TTC549 (cell line): ENCODE data around the gene TMEM121.

Experiments
- FAIRE-seq: peaks from 2 replicates; lab custom pipeline; 2012; peaks lifted over from hg19 to GRCh38; lab: Jason Lieb, UNC

Gene TMEM121

GRCh38 chr14:105525861-105526775 is at the start of gene TMEM121:
TSS of gene TMEM121 (plus strand) at chr14:105526583. CDS start at chr14:105528835, 2,252 bp downstream.
- FAIRE-seq = no peak

GRCh38 chr14:105476831-105477659 is 49.3 kb upstream of the TMEM121 start:
- FAIRE-seq = no peak

GRCh38 chr14:105477660-105478397 is 48.6 kb upstream of the TMEM121 start:
- FAIRE-seq = no peak

- FAIRE-seq = no peak
Observed at GRCh38 chr14:105478398-105479251, 47.8 kb upstream of the TMEM121 start.

GRCh38 chr14:105479431-105480158 is 46.8 kb upstream of the TMEM121 start:
- no peak for FAIRE-seq

GRCh38 chr14:105480199-105480746 is 46.1 kb upstream of the TMEM121 start:
- FAIRE-seq = no peak

- FAIRE-seq = peak; percentile 86
Observed at GRCh38 chr14:105480807-105481801, 45.3 kb upstream of the TMEM121 start.

GRCh38 chr14:105481886-105482457 is 44.4 kb upstream of the TMEM121 start:
- FAIRE-seq = no peak

- FAIRE-seq = no peak
Observed at GRCh38 chr14:105482486-105483110, 43.8 kb upstream of the TMEM121 start.

- no peak for FAIRE-seq
Observed at GRCh38 chr14:105483300-105484068, 42.9 kb upstream of the TMEM121 start.

- FAIRE-seq = no peak
Observed at GRCh38 chr14:105484069-105484996, 42.0 kb upstream of the TMEM121 start.

GRCh38 chr14:105484997-105485393 is 41.4 kb upstream of the TMEM121 start:
- FAIRE-seq = no peak

GRCh38 chr14:105485739-105486162 is 40.6 kb upstream of the TMEM121 start:
- no peak for FAIRE-seq

- FAIRE-seq = no peak
Observed at GRCh38 chr14:105486163-105486973, 40.0 kb upstream of the TMEM121 start, which contains the start of gene CRIP1. TSS of gene CRIP1 (plus strand) at chr14:105486886. CDS start at chr14:105487260, 374 bp downstream.

GRCh38 chr14:105486974-105487448 is 39.4 kb upstream of the TMEM121 start:
- no peak for FAIRE-seq
